GM19467 (cell line): Measurements from ENCODE around the gene CACNA2D4.

Experiments
- ATAC-seq: cut with Tn5 transposase; IDR thresholded peaks from one replicate; pipeline ENCODE4 v1.9.1; 2021; ENCODE audit warnings: mild to moderate bottlenecking, moderate library complexity; ENCODE audit not compliant: unreplicated experiment

The CACNA2D4 gene

GRCh38 chr12:1758887-1759286, 159.6 kb downstream of the CACNA2D4 start:
- ATAC-seq: no peak

- no peak for ATAC-seq
Measured at GRCh38 chr12:1758376-1758775, 160.1 kb downstream of the CACNA2D4 start.

GRCh38 chr12:1750300-1750699, 168.2 kb downstream of the CACNA2D4 start:
- ATAC-seq: no peak

GRCh38 chr12:1749019-1749418, 169.4 kb downstream of the CACNA2D4 start:
- ATAC-seq: no peak

- ATAC-seq: no peak
Measured at GRCh38 chr12:1747609-1748008, 170.8 kb downstream of the CACNA2D4 start.

- no peak for ATAC-seq
Measured at GRCh38 chr12:1744932-1745331, 173.5 kb downstream of the CACNA2D4 start.
